Suprapubic skin (tissue), 3 donors: ENCODE results near the gene ACTR3C.

Experiments used
- CTCF ChIP-seq, 2 donors: fragments of 200-600 bp in 1 of 2; fragments of 450-650 bp in 1 of 2; sonication (generic) in 1 of 2; IDR thresholded peaks; one replicate each; pipeline ENCODE4 v1.5.1; 2016 to 2019; ENCODE audit warnings: antibody characterized with exemption in 2 of 2, mild to moderate bottlenecking in 1 of 2, moderate library complexity in 1 of 2
- POLR2A ChIP-seq, 2 donors: fragments of 450-650 bp; IDR thresholded peaks; one replicate each; pipeline ENCODE4 v1.6.1; 2017; ENCODE audit warnings: antibody characterized with exemption in 2 of 2, mild to moderate bottlenecking in 2 of 2, moderate library complexity in 2 of 2

DNA sequence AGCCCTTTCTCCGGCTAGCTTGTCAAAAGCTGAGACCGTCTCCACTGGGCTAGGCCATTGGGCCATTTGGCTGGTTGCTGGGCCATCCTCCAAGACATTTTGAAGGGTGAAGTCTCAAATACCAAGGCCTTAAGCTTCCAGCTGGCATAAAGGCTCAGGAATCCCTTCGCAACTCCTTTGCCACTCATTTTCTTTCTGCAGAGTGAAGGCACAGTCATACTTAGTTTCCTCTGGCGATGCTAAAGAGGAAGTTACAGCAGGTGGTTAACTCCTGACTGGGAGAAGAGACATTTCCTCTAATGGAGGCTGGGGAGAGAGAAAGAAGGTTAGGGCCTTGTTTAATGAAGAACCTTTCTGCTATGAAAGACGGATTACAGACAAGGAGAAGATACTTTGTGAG lies 40.5 kb upstream of the ACTR3C start:
- TF ChIP-seq POLR2A (IDR thresholded peaks at IDR 0.05) (no peak), CTCF (IDR thresholded peaks at IDR 0.05) (no peak)
